HCT116 (cell line): ENCODE results near the gene PPP6R3. TPM values are rescaled to one million over a fixed set of nuclear protein-coding genes. Genes with fewer than 3 reads are reported as not detected.

Experiments used
- ATAC-seq: fragments of 200-7000 bp; cut with Tn5 transposase; 2 replicates; pipeline ENCODE4 v1.9.1; 2020; ENCODE audit warnings: mild to moderate bottlenecking, moderate library complexity
- BruUV-seq: library from RNA; stranded (reverse); fragments of 400-500 nt; replicated peaks from 2 replicates; lab custom pipeline; 2021; lab: Mats Ljungman, UMichigan
- CTCF ChIA-PET: fragments of 300-600 bp; sonication (Branson Sonifier 250); formaldehyde crosslinking; loops from one replicate; lab custom pipeline; 2021; ENCODE audit warnings: antibody characterized with exemption; lab: Charles Lee
- POLR2A ChIA-PET: fragments of 300-600, 350-600 bp; sonication (Branson Sonifier 250); formaldehyde crosslinking; loops from one replicate; lab custom pipeline; 2021; ENCODE audit warnings: antibody characterized with exemption; lab: Charles Lee
- RAD21 ChIA-PET, 2 experiments: fragments of 300-600 bp; sonication (Branson Sonifier 250); formaldehyde crosslinking; loops; one replicate each; lab custom pipeline; 2023; ENCODE audit warnings: low total read pairs in 2 of 2; ENCODE audit not compliant: uncharacterized antibody in 2 of 2, unreplicated experiment in 2 of 2, low non-redundant PET in 1 of 2; lab: Charles Lee
- DNase-seq: peaks from one replicate; pipeline ENCODE4 v3.0.0-alpha.2; 2010; ENCODE audit warnings: low read depth, low spot score
- H2AFZ ChIP-seq: fragments of 200-600 bp; shearing (Covaris generic), sonication (generic); 2 replicates; pipeline ENCODE4 v1.6.1; 2017; ENCODE audit warnings: low read depth, mixed run types, mixed read lengths, antibody characterized with exemption, low read length; ENCODE audit not compliant: poor library complexity, severe bottlenecking
- H3K27ac ChIP-seq: 2 replicates; pipeline ENCODE4 v1.5.1; 2012; ENCODE audit warnings: low read depth, low read length
- H3K27me3 ChIP-seq: fragments of 200-600 bp; sonication (generic); 2 replicates; pipeline ENCODE4 v1.6.1; 2016; ENCODE audit warnings: mixed run types, low read length, mixed read lengths; ENCODE audit not compliant: insufficient read depth
- H3K36me3 ChIP-seq, 2 experiments: fragments of 200-500 bp in 1 of 2; fragments of 200-600 bp in 1 of 2; sonication (Bioruptor generic) in 1 of 2; sonication (generic) in 1 of 2; 2 replicates each; pipeline versions ENCODE4 v1.5.1 to v1.6.1; 2014 to 2016; ENCODE audit warnings: low read length in 2 of 2, inconsistent platforms in 1 of 2, mixed read lengths in 1 of 2, mixed run types in 1 of 2; ENCODE audit not compliant: insufficient read depth in 2 of 2, control insufficient read depth in 1 of 2
- H3K4me1 ChIP-seq, 2 experiments: fragments of 200-600 bp in 1 of 2; sonication (generic) in 1 of 2; 2 replicates each; pipeline versions ENCODE4 v1.5.1 to v1.6.1; 2012 to 2017; ENCODE audit warnings: low read length in 2 of 2, inconsistent platforms in 1 of 2, mild to moderate bottlenecking in 1 of 2, mixed read lengths in 1 of 2, mixed run types in 1 of 2, moderate library complexity in 1 of 2; ENCODE audit not compliant: insufficient read depth in 2 of 2, control insufficient read depth in 1 of 2
- H3K4me2 ChIP-seq: fragments of 200-600 bp; sonication (generic); 2 replicates; pipeline ENCODE4 v1.6.1; 2017; ENCODE audit warnings: mixed run types, low read length, mixed read lengths
- H3K4me3 ChIP-seq, 2 experiments: fragments of 200-600 bp in 1 of 2; sonication (generic) in 1 of 2; replicated peaks in 1 of 2; 2 replicates each; pipeline ENCODE4 v1.5.1; 2011 to 2016; ENCODE audit warnings: low read length in 2 of 2, control low read depth in 1 of 2, low read depth in 1 of 2, mild to moderate bottlenecking in 1 of 2, mixed read lengths in 1 of 2, mixed run types in 1 of 2
- H3K79me2 ChIP-seq: fragments of 200-600 bp; sonication (generic); 2 replicates; pipeline ENCODE4 v1.6.1; 2017; ENCODE audit warnings: mild to moderate bottlenecking, mixed run types, low read length, moderate library complexity, mixed read lengths; ENCODE audit not compliant: insufficient read depth
- H3K9ac ChIP-seq: fragments of 200-600 bp; sonication (generic); 2 replicates; pipeline ENCODE4 v1.6.1; 2016; ENCODE audit warnings: low read length, mixed read lengths
- H3K9me2 ChIP-seq: fragments of 200-600 bp; sonication (generic), shearing (Covaris generic); 2 replicates; pipeline ENCODE4 v1.6.1; 2017; ENCODE audit warnings: mixed run types, mild to moderate bottlenecking, moderate library complexity; ENCODE audit not compliant: insufficient read depth
- H3K9me3 ChIP-seq, 2 experiments: fragments of 200-500 bp in 1 of 2; fragments of 200-600 bp in 1 of 2; sonication (Bioruptor generic) in 1 of 2; sonication (generic) in 1 of 2; 2 replicates each; pipeline ENCODE4 v1.6.1; 2014 to 2017; ENCODE audit warnings: low read length in 2 of 2, mixed read lengths in 2 of 2, inconsistent platforms in 1 of 2, low read depth in 1 of 2, mild to moderate bottlenecking in 1 of 2, mixed run types in 1 of 2, moderate library complexity in 1 of 2; ENCODE audit not compliant: control insufficient read depth in 1 of 2, insufficient read depth in 1 of 2
- H4K20me1 ChIP-seq: fragments of 200-600 bp; sonication (generic), shearing (Covaris generic); 2 replicates; pipeline ENCODE4 v1.6.1; 2017; ENCODE audit warnings: mixed run types, mild to moderate bottlenecking, moderate library complexity; ENCODE audit not compliant: insufficient read depth
- ATF3 ChIP-seq: IDR thresholded peaks from 2 replicates; pipeline ENCODE4 v1.6.1; 2012
- CBX3 ChIP-seq: IDR thresholded peaks from 2 replicates; pipeline ENCODE4 v1.6.1; 2012; ENCODE audit warnings: low read depth
- CEBPB ChIP-seq: IDR thresholded peaks from 2 replicates; pipeline ENCODE4 v1.6.1; 2012; ENCODE audit warnings: low read depth
- CTCF ChIP-seq, 3 experiments: fragments of 200-600 bp in 1 of 3; sonication (generic) in 1 of 3; IDR thresholded peaks in 2 of 3; conservative IDR thresholded peaks in 1 of 3; 2 replicates each; pipeline ENCODE4 v1.5.1; 2012 to 2017; ENCODE audit warnings: low read depth in 2 of 3, low read length in 2 of 3, antibody characterized with exemption in 1 of 3, borderline replicate concordance in 1 of 3, control low read depth in 1 of 3, mild to moderate bottlenecking in 1 of 3, mixed read lengths in 1 of 3, mixed run types in 1 of 3, moderate library complexity in 1 of 3; ENCODE audit not compliant: insufficient read depth in 1 of 3
- EGR1 ChIP-seq: IDR thresholded peaks from 2 replicates; pipeline ENCODE4 v1.6.1; 2012; ENCODE audit warnings: low read depth
- EZH2phosphoT487 ChIP-seq: fragments of 200-600 bp; IDR thresholded peaks from 2 replicates; pipeline ENCODE4 v1.6.1; 2018; ENCODE audit warnings: antibody characterized with exemption, borderline replicate concordance
- FOSL1 ChIP-seq: IDR thresholded peaks from 2 replicates; pipeline ENCODE4 v1.6.1; 2012; ENCODE audit warnings: low read depth
- JUND ChIP-seq: IDR thresholded peaks from 2 replicates; pipeline ENCODE4 v1.6.1; 2012
- MAX ChIP-seq: IDR thresholded peaks from 2 replicates; pipeline ENCODE4 v1.6.1; 2012
- POLR2A ChIP-seq: IDR thresholded peaks from 2 replicates; pipeline ENCODE4 v1.7.0; 2011; ENCODE audit warnings: borderline replicate concordance; ENCODE audit not compliant: insufficient read depth, insufficient read length; ENCODE audit errors: extremely low read depth
- POLR2AphosphoS5 ChIP-seq: IDR thresholded peaks from 2 replicates; pipeline ENCODE4 v1.6.1; 2011; ENCODE audit warnings: mild to moderate bottlenecking, low read depth, low read length, moderate library complexity
- SRF ChIP-seq: IDR thresholded peaks from 2 replicates; pipeline ENCODE4 v1.6.1; 2012; ENCODE audit warnings: low read depth
- TCF7L2 ChIP-seq: IDR thresholded peaks from 2 replicates; pipeline ENCODE4 v1.7.0; 2011; ENCODE audit warnings: borderline replicate concordance, inconsistent platforms; ENCODE audit not compliant: insufficient read depth, insufficient read length; ENCODE audit errors: extremely low read depth
- ZBTB33 ChIP-seq: IDR thresholded peaks from 2 replicates; pipeline ENCODE4 v1.6.1; 2011; ENCODE audit warnings: mild to moderate bottlenecking, low read length, moderate library complexity; ENCODE audit not compliant: insufficient replicate concordance; ENCODE audit errors: extremely low read depth
- ZFX ChIP-seq: fragments of 450-650 bp; IDR thresholded peaks from 2 replicates; pipeline ENCODE4 v1.6.1; 2017
- ZNF274 ChIP-seq: fragments of 200-500 bp; sonication (Bioruptor generic); IDR thresholded peaks from 2 replicates; pipeline ENCODE4 v1.6.1; 2014; ENCODE audit warnings: mild to moderate bottlenecking, low read depth, low read length, inconsistent platforms
- intact Hi-C: fragments of 100-400 bp; cut with micrococcal nuclease; formaldehyde crosslinking; loops from 2 replicates; pipeline ENCODE4 v1.10.0; 2022
- total RNA-seq: library from RNA; stranded (reverse); gene quantifications from one replicate; pipeline ENCODE4 v1.2.1, GENCODE V29; 2021; ENCODE audit not compliant: unreplicated experiment

The PPP6R3 gene
- total RNA-seq, 1 experiment from 2014 or later, result 113 TPM

- TF ChIP-seq FOSL1, result no peak
- TF ChIP-seq, all 23 proteins: peak for 0
These were observed 19.6 kb downstream of the PPP6R3 start (continued) for GRCh38 chr11:68480193-68480592.

GRCh38 chr11:68480852-68481510 is 20.4 kb downstream of the PPP6R3 start:
- ATAC-seq, result no peak
- H4K20me1 ChIP-seq, result peaks cover 30% of the 10 kb centered on the region
- H3K9me3 ChIP-seq, result peaks cover 0 to 3% of the 10 kb centered on the region in 2 experiments; a peak in 1 of 4 replicates
- H3K9ac ChIP-seq, result no peak overlapping the region
- H3K36me3 ChIP-seq, result peaks cover 0 to 5% of the 10 kb centered on the region in 2 experiments; a peak in 1 of 4 replicates
- H3K27me3 ChIP-seq, result no peaks in the 10 kb centered on the region
- H3K4me2 ChIP-seq, result no peak overlapping the region
- H3K27ac ChIP-seq, result no peak overlapping the region
- no peak for TF ChIP-seq CEBPB
- no peak for TF ChIP-seq EGR1
- TF ChIP-seq CTCF (IDR thresholded peaks at IDR 0.05 in 2 of 3, conservative IDR thresholded peaks at IDR 0.05 in 1 of 3; ENCODE audit: borderline replicate concordance in 1 of 3, insufficient read depth in 1 of 3, low read depth in 2 of 3, low read length in 2 of 3), result no peak
- TF ChIP-seq ZFX, result no peak
- TF ChIP-seq ZNF274, result no peak
- TF ChIP-seq EZH2phosphoT487, result no peak
- no peak for TF ChIP-seq JUND
- no peak for TF ChIP-seq MAX
- TF ChIP-seq SRF, result no peak
- no peak for TF ChIP-seq TCF7L2
- TF ChIP-seq POLR2A, result no peak
- TF ChIP-seq ZBTB33, result no peak
- TF ChIP-seq ATF3, result no peak
- no peak for TF ChIP-seq CBX3
- no peak for TF ChIP-seq POLR2AphosphoS5
- RAD21 ChIA-PET, result no interaction called here
- no peaks in the 10 kb centered on the region for H3K4me1 ChIP-seq
- H3K9me2 ChIP-seq, result no peaks in the 10 kb centered on the region
- BruUV-seq, result no TSS peak
- H3K79me2 ChIP-seq, result peaks cover 97% of the 10 kb centered on the region
- POLR2A ChIA-PET, result no interaction called here
- H2AFZ ChIP-seq, result no peak overlapping the region
- DNase-seq, result no peak
- CTCF ChIA-PET, result no interaction called here
- intact Hi-C loops, result no loop called here
- no peak overlapping the region for H3K4me3 ChIP-seq
